ENCODE data around the gene POLR2B. TPM values are rescaled to one million over a fixed set of nuclear protein-coding genes. Genes with fewer than 3 reads are reported as not detected.

POLR2B gene
- total RNA-seq, 1 experiment from 2014 or later: 77.1 TPM

DNA sequence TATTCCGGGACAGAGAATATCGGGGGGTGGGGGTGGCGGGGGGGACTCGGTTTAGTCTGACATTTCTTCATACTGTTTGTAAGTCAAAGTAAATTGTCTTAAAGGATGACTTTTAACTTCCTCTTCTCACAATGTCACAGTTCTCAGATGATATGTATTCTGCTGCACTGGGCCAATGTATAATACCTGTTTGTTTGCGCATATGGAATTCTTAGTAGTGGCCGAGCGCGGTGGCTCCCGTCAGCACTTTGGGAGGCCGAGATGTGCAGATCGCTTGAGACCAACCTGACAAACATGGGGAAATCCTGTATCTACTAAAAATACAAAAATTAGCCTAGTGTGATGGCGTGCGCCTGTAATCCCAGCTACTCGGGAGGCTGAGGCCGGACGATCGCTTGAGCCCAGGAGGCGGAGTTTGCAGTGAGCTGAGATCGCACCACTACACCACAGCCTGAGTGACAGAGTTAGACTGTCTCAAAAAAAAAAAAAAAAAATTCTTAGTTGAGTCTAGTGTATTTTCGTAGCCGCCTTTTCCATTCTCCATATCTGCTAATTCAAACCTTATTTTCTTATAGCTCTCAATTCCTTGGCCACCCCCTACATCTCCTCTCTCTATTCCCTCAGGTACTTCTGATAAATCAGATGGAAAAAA lies 851 bp downstream of the POLR2B start:
- CTCF ChIA-PET: interaction anchor here (0.6 kb wide), 1 partner anchor 185 kb away, joined by 6 read pairs; no protein-coding TSS in a partner anchor
- TF ChIP-seq, protein P1, sequence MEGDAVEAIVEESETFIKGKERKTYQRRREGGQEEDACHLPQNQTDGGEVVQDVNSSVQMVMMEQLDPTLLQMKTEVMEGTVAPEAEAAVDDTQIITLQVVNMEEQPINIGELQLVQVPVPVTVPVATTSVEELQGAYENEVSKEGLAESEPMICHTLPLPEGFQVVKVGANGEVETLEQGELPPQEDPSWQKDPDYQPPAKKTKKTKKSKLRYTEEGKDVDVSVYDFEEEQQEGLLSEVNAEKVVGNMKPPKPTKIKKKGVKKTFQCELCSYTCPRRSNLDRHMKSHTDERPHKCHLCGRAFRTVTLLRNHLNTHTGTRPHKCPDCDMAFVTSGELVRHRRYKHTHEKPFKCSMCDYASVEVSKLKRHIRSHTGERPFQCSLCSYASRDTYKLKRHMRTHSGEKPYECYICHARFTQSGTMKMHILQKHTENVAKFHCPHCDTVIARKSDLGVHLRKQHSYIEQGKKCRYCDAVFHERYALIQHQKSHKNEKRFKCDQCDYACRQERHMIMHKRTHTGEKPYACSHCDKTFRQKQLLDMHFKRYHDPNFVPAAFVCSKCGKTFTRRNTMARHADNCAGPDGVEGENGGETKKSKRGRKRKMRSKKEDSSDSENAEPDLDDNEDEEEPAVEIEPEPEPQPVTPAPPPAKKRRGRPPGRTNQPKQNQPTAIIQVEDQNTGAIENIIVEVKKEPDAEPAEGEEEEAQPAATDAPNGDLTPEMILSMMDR (conservative IDR thresholded peaks at IDR 0.05): no peak
- no peak for TF ChIP-seq EZH2 (IDR thresholded peaks at IDR 0.05; ENCODE audit: low read depth)
- POLR2A ChIA-PET (ENCODE audit: unreplicated experiment): interaction anchor here (0.6 to 0.7 kb wide), 2 partner anchors 137 to 897 kb away, joined by 4 to 6 read pairs; no protein-coding TSS in a partner anchor
- DNase-seq: peak in 1 of 2 experiments; percentile 19
- H3K4me3 ChIP-seq: peak overlapping the region; percentile 91
- H3K27me3 ChIP-seq (ENCODE audit: insufficient read depth, low read depth): no peaks in the 10 kb centered on the region
- peaks cover 86% of the 10 kb centered on the region for H3K79me2 ChIP-seq (ENCODE audit: low read depth)
- H3K4me1 ChIP-seq (replicated peaks; ENCODE audit: insufficient read depth): peaks cover 25% of the 10 kb centered on the region
- no peaks in the 10 kb centered on the region for H3K36me3 ChIP-seq (ENCODE audit: low read depth)
- intact Hi-C loops (cut with micrococcal nuclease; ENCODE audit: unreplicated experiment): no loop called here
- H3K27ac ChIP-seq: peak overlapping the region; percentile 84
- no peaks in the 10 kb centered on the region for H3K9me3 ChIP-seq (ENCODE audit: insufficient read depth, low read depth)
- peaks cover 11% of the 10 kb centered on the region for H3F3A ChIP-seq (ENCODE audit: insufficient read depth, low read depth)
- H3K9me2 ChIP-seq (ENCODE audit: insufficient read depth): no peaks in the 10 kb centered on the region
- H3K4me2 ChIP-seq: peak overlapping the region; percentile 83
- no TSS peak for BruUV-seq (replicated peaks)
- H2AFZ ChIP-seq: peak overlapping the region; percentile 97; the same call in 1 of the 2 replicates
- H4K20me1 ChIP-seq (ENCODE audit: insufficient read depth): peaks cover 55% of the 10 kb centered on the region

DNA sequence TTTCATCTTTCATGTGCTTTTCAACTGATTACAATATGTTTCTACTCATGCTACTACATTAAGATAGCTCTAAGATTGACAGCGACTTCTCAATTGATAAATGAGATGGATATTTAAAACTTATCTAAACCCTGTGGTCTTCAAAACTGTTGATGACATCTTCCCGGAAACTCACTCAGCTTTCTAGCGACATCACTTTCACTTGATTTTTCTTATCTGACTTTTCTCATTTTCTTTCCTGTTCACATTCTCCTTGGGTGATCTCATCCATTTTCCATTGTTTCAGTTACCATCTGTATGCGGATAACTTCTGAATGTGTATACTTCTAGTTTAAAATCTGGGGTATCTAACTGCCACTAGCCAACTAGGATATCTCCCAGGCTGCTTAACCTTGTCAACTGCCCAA lies 3.1 kb downstream of the POLR2B start:
- BruUV-seq (replicated peaks): no TSS peak
- peaks cover 11% of the 10 kb centered on the region for H3F3A ChIP-seq (ENCODE audit: insufficient read depth, low read depth)
- ChIA-PET CTCF (no interaction called here), POLR2A (ENCODE audit: unreplicated experiment) (interaction anchor here (0.6 kb wide), 1 partner anchor 1828 kb away, joined by 5 read pairs; no protein-coding TSS in a partner anchor)
- intact Hi-C loops (cut with micrococcal nuclease; ENCODE audit: unreplicated experiment): no loop called here
- peaks cover 48% of the 10 kb centered on the region for H4K20me1 ChIP-seq (ENCODE audit: insufficient read depth)
- no peaks in the 10 kb centered on the region for H3K27me3 ChIP-seq (ENCODE audit: insufficient read depth, low read depth)
- peak in 1 of 2 experiments; percentile 51 for DNase-seq
- no peaks in the 10 kb centered on the region for H3K9me2 ChIP-seq (ENCODE audit: insufficient read depth)
- TF ChIP-seq, protein P1 (conservative IDR thresholded peaks at IDR 0.05): no peak
- no peak for TF ChIP-seq EZH2 (IDR thresholded peaks at IDR 0.05; ENCODE audit: low read depth)
- H3K79me2 ChIP-seq (ENCODE audit: low read depth): peaks cover 77% of the 10 kb centered on the region
- no peaks in the 10 kb centered on the region for H3K9me3 ChIP-seq (ENCODE audit: insufficient read depth, low read depth)
- no peak overlapping the region for H3K4me3 ChIP-seq
- peaks cover 17% of the 10 kb centered on the region; the same call in 1 of the 2 replicates for H3K4me1 ChIP-seq (replicated peaks; ENCODE audit: insufficient read depth)
- H3K36me3 ChIP-seq (ENCODE audit: low read depth): peaks cover 2% of the 10 kb centered on the region; the same call in 1 of the 2 replicates
- H3K4me2 ChIP-seq: peak overlapping the region; percentile 83
- no peak overlapping the region for H2AFZ ChIP-seq
- no peak overlapping the region for H3K27ac ChIP-seq

DNA sequence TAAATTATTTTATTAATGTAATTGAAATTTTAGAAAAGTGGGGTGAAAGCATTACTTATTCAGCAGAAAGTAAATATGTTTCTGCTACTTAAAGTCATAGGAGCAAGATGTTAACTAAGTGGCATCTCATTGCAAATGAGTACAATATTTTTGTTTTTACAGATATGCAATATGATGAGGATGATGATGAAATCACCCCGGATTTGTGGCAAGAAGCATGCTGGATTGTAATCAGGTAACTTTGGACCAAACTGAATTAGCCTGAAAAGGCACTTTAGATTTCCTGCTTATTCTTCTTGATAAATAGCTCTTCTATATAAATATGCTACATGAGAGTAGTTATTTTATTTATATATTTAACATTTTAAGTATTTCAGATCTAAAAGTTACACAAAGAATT lies 7.5 kb downstream of the POLR2B start:
- H3K9me3 ChIP-seq (ENCODE audit: insufficient read depth, low read depth): no peaks in the 10 kb centered on the region
- BruUV-seq (replicated peaks): no TSS peak
- H3K9me2 ChIP-seq (ENCODE audit: insufficient read depth): no peaks in the 10 kb centered on the region
- ChIA-PET CTCF (no interaction called here), POLR2A (ENCODE audit: unreplicated experiment) (no interaction called here)
- no peaks in the 10 kb centered on the region for H3F3A ChIP-seq (ENCODE audit: insufficient read depth, low read depth)
- no peak for DNase-seq
- H3K4me1 ChIP-seq (replicated peaks; ENCODE audit: insufficient read depth): 0 out of 2 replicates have a peak, but pooled peaks cover 5% of the 10 kb centered on the region
- intact Hi-C loops (cut with micrococcal nuclease; ENCODE audit: unreplicated experiment): no loop called here
- no peak overlapping the region for H2AFZ ChIP-seq
- H3K27ac ChIP-seq: no peak overlapping the region
- peaks cover 4% of the 10 kb centered on the region; the same call in 1 of the 2 replicates for H3K36me3 ChIP-seq (ENCODE audit: low read depth)
- no peak for TF ChIP-seq EZH2 (IDR thresholded peaks at IDR 0.05; ENCODE audit: low read depth)
- TF ChIP-seq, protein P1 (conservative IDR thresholded peaks at IDR 0.05): no peak
- H3K4me3 ChIP-seq: no peak overlapping the region
- peaks cover 70% of the 10 kb centered on the region for H3K79me2 ChIP-seq (ENCODE audit: low read depth)
- no peak overlapping the region for H3K4me2 ChIP-seq
- no peaks in the 10 kb centered on the region for H3K27me3 ChIP-seq (ENCODE audit: insufficient read depth, low read depth)
- peaks cover 41% of the 10 kb centered on the region for H4K20me1 ChIP-seq (ENCODE audit: insufficient read depth)

Data from PC-9 (cell line).